Mononuclear cell (primary cell): Measurements from ENCODE around the gene MED26. TPM values are rescaled to one million over a fixed set of nuclear protein-coding genes. Genes with fewer than 3 reads are reported as not detected.
"Not testable (repeated sequence)": the region's sequence is repeated elsewhere in the genome, so short reads cannot be mapped to it uniquely, and the experiment has no call there.

Experiments used
- H3K27me3 ChIP-seq: 2 replicates; pipeline ENCODE4 v1.6.0; 2011; ENCODE audit warnings: low read length, control low read depth; ENCODE audit not compliant: insufficient read depth
- H3K4me1 ChIP-seq: 2 replicates; pipeline ENCODE4 v1.5.1; 2011; ENCODE audit warnings: mild to moderate bottlenecking, low read length, control low read depth; ENCODE audit not compliant: insufficient read depth
- H3K4me3 ChIP-seq: 2 replicates; pipeline ENCODE4 v1.5.1; 2011; ENCODE audit warnings: mild to moderate bottlenecking, low read length, moderate library complexity
- H3K9me3 ChIP-seq: 2 replicates; pipeline ENCODE4 v1.5.1; 2011; ENCODE audit warnings: low read depth, mild to moderate bottlenecking, control low read depth, low read length
- total RNA-seq: library from RNA; depleted of rRNA; stranded (reverse); fragments of >200 nt; gene quantifications from one replicate; pipeline ENCODE4 v1.2.3, GENCODE V29; 2012

The MED26 gene
- 21.5 TPM for total RNA-seq

- Histone ChIP-seq H3K27me3 (no peaks in the 10 kb centered on the region), H3K9me3 (no peaks in the 10 kb centered on the region), H3K4me3 (peak within 1 kb of the TSS; percentile 88), H3K4me1 (peaks cover 37% of the 10 kb centered on the region)
Observed at GRCh38 chr19:16628183-16628983, at the start of gene MED26. MED26 (minus strand) TSS chr19:16628204; CDS start chr19:16627943, 261 bp downstream.

GRCh38 chr19:16677055-16677454 is 49.1 kb upstream of the MED26 start:
- no peak overlapping the region for H3K4me3 ChIP-seq
- H3K9me3 ChIP-seq, result no peaks in the 10 kb centered on the region
- no peaks in the 10 kb centered on the region for H3K27me3 ChIP-seq
- H3K4me1 ChIP-seq, result peaks cover 61% of the 10 kb centered on the region

GRCh38 chr19:16676101-16676798 is 48.2 kb upstream of the MED26 start:
- Histone ChIP-seq H3K4me1 (peaks cover 61% of the 10 kb centered on the region), H3K9me3 (no peaks in the 10 kb centered on the region), H3K27me3 (no peaks in the 10 kb centered on the region), H3K4me3 (no peak overlapping the region)

GRCh38 chr19:16673839-16674238 is 45.8 kb upstream of the MED26 start:
- H3K4me1 ChIP-seq, result peaks cover 61% of the 10 kb centered on the region
- not testable (repeated sequence) for H3K4me3 ChIP-seq, H3K9me3 ChIP-seq, H3K27me3 ChIP-seq

GRCh38 chr19:16673231-16673630 is 45.2 kb upstream of the MED26 start:
- Histone ChIP-seq H3K4me3 (no peak overlapping the region), H3K4me1 (peaks cover 64% of the 10 kb centered on the region), H3K27me3 (no peaks in the 10 kb centered on the region), H3K9me3 (no peaks in the 10 kb centered on the region)

- Histone ChIP-seq H3K9me3 (no peaks in the 10 kb centered on the region), H3K27me3 (no peaks in the 10 kb centered on the region), H3K4me1 (peaks cover 61% of the 10 kb centered on the region), H3K4me3 (no peak overlapping the region)
Observed at GRCh38 chr19:16671652-16672274, 43.8 kb upstream of the MED26 start.

- H3K4me1 ChIP-seq, result peaks cover 50% of the 10 kb centered on the region
- H3K27me3 ChIP-seq, result no peaks in the 10 kb centered on the region
- no peak overlapping the region for H3K4me3 ChIP-seq
- H3K9me3 ChIP-seq, result no peaks in the 10 kb centered on the region
Observed at GRCh38 chr19:16670291-16670690, 42.3 kb upstream of the MED26 start.

GRCh38 chr19:16668702-16669101 is 40.7 kb upstream of the MED26 start:
- H3K4me1 ChIP-seq, result peaks cover 44% of the 10 kb centered on the region
- not testable (repeated sequence) for H3K9me3 ChIP-seq, H3K27me3 ChIP-seq, H3K4me3 ChIP-seq

- Histone ChIP-seq H3K4me3 (no peak overlapping the region), H3K4me1 (peaks cover 44% of the 10 kb centered on the region), H3K27me3 (no peaks in the 10 kb centered on the region), H3K9me3 (no peaks in the 10 kb centered on the region)
Observed at GRCh38 chr19:16668176-16668575, 40.2 kb upstream of the MED26 start.

GRCh38 chr19:16661480-16662034 is 33.6 kb upstream of the MED26 start:
- H3K9me3 ChIP-seq, result no peaks in the 10 kb centered on the region

GRCh38 chr19:16660763-16661479 is 32.9 kb upstream of the MED26 start, which contains the start of gene TMEM38A:
TMEM38A (plus strand) TSS chr19:16661139; CDS start chr19:16661218, 79 bp downstream.
- no peaks in the 10 kb centered on the region for H3K27me3 ChIP-seq
- peaks cover 52% of the 10 kb centered on the region for H3K4me1 ChIP-seq
- H3K9me3 ChIP-seq, result no peaks in the 10 kb centered on the region
- peak within 1 kb of the TSS; percentile 90 for H3K4me3 ChIP-seq

More at GRCh38 chr19:16661480-16662034, 33.6 kb upstream of the MED26 start:
- Histone ChIP-seq H3K4me3 (peak overlapping the region; percentile 90), H3K27me3 (no peaks in the 10 kb centered on the region), H3K4me1 (peaks cover 54% of the 10 kb centered on the region)

GRCh38 chr19:16659832-16660708 is 32.1 kb upstream of the MED26 start, which contains the start of gene SMIM7:
SMIM7 (minus strand) TSS chr19:16660144; CDS start chr19:16660110, 34 bp downstream.
- Histone ChIP-seq H3K4me1 (peaks cover 52% of the 10 kb centered on the region), H3K9me3 (no peaks in the 10 kb centered on the region), H3K27me3 (no peaks in the 10 kb centered on the region), H3K4me3 (peak within 1 kb of the TSS; percentile 90)

- no peaks in the 10 kb centered on the region for H3K9me3 ChIP-seq
- H3K27me3 ChIP-seq, result no peaks in the 10 kb centered on the region
- peaks cover 50% of the 10 kb centered on the region for H3K4me1 ChIP-seq
- H3K4me3 ChIP-seq, result peak overlapping the region; percentile 90
Observed at GRCh38 chr19:16659464-16659831, 31.4 kb upstream of the MED26 start.

GRCh38 chr19:16657384-16657783 is 29.4 kb upstream of the MED26 start:
- no peaks in the 10 kb centered on the region for H3K9me3 ChIP-seq
- H3K4me3 ChIP-seq, result no peak overlapping the region
- peaks cover 31% of the 10 kb centered on the region for H3K4me1 ChIP-seq
- H3K27me3 ChIP-seq, result no peaks in the 10 kb centered on the region
